WTC11 (cell line): ENCODE data around the gene CISH. TPM values are rescaled to one million over a fixed set of nuclear protein-coding genes. Genes with fewer than 3 reads are reported as not detected.

Experiments used
- ATAC-seq: fragments of 200-7000 bp; cut with Tn5 transposase; 2 replicates; pipeline ENCODE4 v1.10.0; 2021; ENCODE audit warnings: mild to moderate bottlenecking, moderate library complexity
- Bru-seq: library from RNA; stranded (reverse); fragments of 400-500 nt; gene quantifications from one replicate; lab custom pipeline; 2021; lab: Mats Ljungman, UMichigan
- CTCF ChIA-PET: fragments of 300-600 bp; sonication (Branson Sonifier 250); formaldehyde crosslinking; loops from one replicate; lab custom pipeline; 2021; ENCODE audit warnings: antibody characterized with exemption; lab: Charles Lee
- POLR2A ChIA-PET: fragments of 350-600 bp; sonication (Branson Sonifier 250); formaldehyde crosslinking; loops from one replicate; lab custom pipeline; 2021; ENCODE audit warnings: antibody characterized with exemption; lab: Charles Lee
- DNase-seq: peaks from one replicate; pipeline ENCODE4 v3.0.0; 2021; ENCODE audit warnings: low spot score
- H3K27ac Mint-ChIP-seq: 2 replicates; pipeline ENCODE4 v1.8.0; 2021; ENCODE audit warnings: mixed read lengths
- H3K27me3 Mint-ChIP-seq: 2 replicates; pipeline ENCODE4 v1.8.0; 2021; ENCODE audit warnings: low read depth, mild to moderate bottlenecking, moderate library complexity, mixed read lengths
- H3K36me3 Mint-ChIP-seq: 2 replicates; pipeline ENCODE4 v1.8.0; 2021; ENCODE audit warnings: mixed read lengths
- H3K4me1 Mint-ChIP-seq: 2 replicates; pipeline ENCODE4 v1.8.0; 2022; ENCODE audit warnings: mixed read lengths
- H3K4me3 Mint-ChIP-seq: 2 replicates; pipeline ENCODE4 v1.8.0; 2021; ENCODE audit warnings: mild to moderate bottlenecking, moderate library complexity, mixed read lengths
- H3K9me3 Mint-ChIP-seq: 2 replicates; pipeline ENCODE4 v1.8.0; 2021; ENCODE audit warnings: mixed read lengths
- ARID4B ChIP-seq: sonication (generic); formaldehyde crosslinking; IDR thresholded peaks from 2 replicates; pipeline ENCODE4 v1.8.0; 2023; ENCODE audit warnings: missing genetic modification reagents, mild to moderate bottlenecking, borderline replicate concordance
- CBFB ChIP-seq: sonication (generic); formaldehyde crosslinking; IDR thresholded peaks from 2 replicates; pipeline ENCODE4 v1.8.1; 2022; ENCODE audit warnings: mild to moderate bottlenecking, low read depth, missing genetic modification reagents
- CDX4 ChIP-seq: fragments of 250-450 bp; sonication (Bioruptor Pico); IDR thresholded peaks from 2 replicates; pipeline ENCODE4 v1.9.0; 2021; ENCODE audit warnings: moderate library complexity, mild to moderate bottlenecking, inconsistent platforms, borderline replicate concordance
- CTCF ChIP-seq: fragments of 200-600 bp; IDR thresholded peaks from 2 replicates; pipeline ENCODE4 v1.8.0; 2022; ENCODE audit warnings: antibody characterized with exemption
- E2F1 ChIP-seq: sonication (generic); formaldehyde crosslinking; IDR thresholded peaks from 2 replicates; pipeline ENCODE4 v1.8.0; 2022; ENCODE audit warnings: mild to moderate bottlenecking, missing genetic modification reagents
- ELF4 ChIP-seq: sonication (generic); formaldehyde crosslinking; IDR thresholded peaks from 2 replicates; pipeline ENCODE4 v1.8.1; 2022; ENCODE audit warnings: low read depth, mild to moderate bottlenecking, moderate library complexity, missing genetic modification reagents
- FOXK1 ChIP-seq: sonication (generic); formaldehyde crosslinking; IDR thresholded peaks from 2 replicates; pipeline ENCODE4 v1.8.0; 2022; ENCODE audit warnings: mild to moderate bottlenecking, moderate library complexity, missing genetic modification reagents
- FOXP1 ChIP-seq: sonication (generic); formaldehyde crosslinking; IDR thresholded peaks from 2 replicates; pipeline ENCODE4 v1.8.0; 2022; ENCODE audit warnings: missing genetic modification reagents, mild to moderate bottlenecking, moderate library complexity, borderline replicate concordance
- HMGXB4 ChIP-seq: sonication (generic); formaldehyde crosslinking; IDR thresholded peaks from 2 replicates; pipeline ENCODE4 v1.8.1; 2023; ENCODE audit warnings: mild to moderate bottlenecking, moderate library complexity, missing genetic modification reagents
- IRF1 ChIP-seq: sonication (generic); formaldehyde crosslinking; IDR thresholded peaks from 2 replicates; pipeline ENCODE4 v1.8.0; 2023; ENCODE audit warnings: missing genetic modification reagents
- MYBL2 ChIP-seq: sonication (generic); formaldehyde crosslinking; IDR thresholded peaks from 2 replicates; pipeline ENCODE4 v1.8.1; 2023; ENCODE audit warnings: mild to moderate bottlenecking, moderate library complexity, missing genetic modification reagents
- NFE2L1 ChIP-seq: sonication (generic); formaldehyde crosslinking; IDR thresholded peaks from 2 replicates; pipeline ENCODE4 v1.8.1; 2023; ENCODE audit warnings: missing genetic modification reagents
- NR2C2 ChIP-seq: sonication (generic); formaldehyde crosslinking; IDR thresholded peaks from 2 replicates; pipeline ENCODE4 v1.8.0; 2022; ENCODE audit warnings: mild to moderate bottlenecking, missing genetic modification reagents
- PREB ChIP-seq: sonication (generic); formaldehyde crosslinking; IDR thresholded peaks from 2 replicates; pipeline ENCODE4 v1.8.1; 2022; ENCODE audit warnings: mild to moderate bottlenecking, missing genetic modification reagents, moderate library complexity, borderline replicate concordance
- ZBTB43 ChIP-seq: sonication (generic); formaldehyde crosslinking; IDR thresholded peaks from 2 replicates; pipeline ENCODE4 v1.8.1; 2023; ENCODE audit warnings: mild to moderate bottlenecking, missing genetic modification reagents
- ZNF423 ChIP-seq: fragments of 250-450 bp; sonication (Bioruptor Pico); IDR thresholded peaks from 2 replicates; pipeline ENCODE4 v2.1.2; 2022; ENCODE audit warnings: mild to moderate bottlenecking, moderate library complexity
- long read RNA-seq, 3 experiments: library from RNA in 1 of 3; library from capped mRNA in 1 of 3; library from polyadenylated mRNA in 1 of 3; unstranded in 2 of 3; stranded (forward) in 1 of 3; transcript quantifications; one replicate each; pipeline ENCODE4 v2.0.0, GENCODE V29; 2021
- total RNA-seq: library from RNA; stranded (reverse); gene quantifications from 3 replicates; pipeline ENCODE4 v1.2.3, GENCODE V29; 2021

Gene CISH
- total RNA-seq (1.8 to 2.4 TPM (median 1.9 TPM) in 3 replicates), Bru-seq, nascent RNA (percentile 42 among the genes with signal in this experiment)
- long read RNA-seq, experiment 1, partial matches to known transcripts: 0 of 3 reads
- long read RNA-seq, experiment 1, other reads (novel, unspliced or antisense): 0 of 3 reads
- long read RNA-seq, experiment 2, partial matches to known transcripts: 0 of 1 reads
- long read RNA-seq, experiment 2, other reads (novel, unspliced or antisense): 0 of 1 reads
- long read RNA-seq, experiment 3, partial matches to known transcripts: 0 of 2 reads
- long read RNA-seq, experiment 3, other reads (novel, unspliced or antisense): 0 of 2 reads

GRCh38 chr3:50611464-50612233 lies at the start of gene CISH:
CISH (minus strand) TSS chr3:50611774; CDS start chr3:50611650, 124 bp downstream.
- Mint-ChIP-seq H3K27me3 (peaks cover 51% of the 10 kb centered on the region), H3K9me3 (no peaks in the 10 kb centered on the region), H3K4me1 (peaks cover 24% of the 10 kb centered on the region), H3K36me3 (no peaks in the 10 kb centered on the region), H3K27ac (no peak within 1 kb of the TSS), H3K4me3 (peak within 1 kb of the TSS; percentile 76)
- ChIA-PET POLR2A (interaction anchor here (0.7 to 1.3 kb wide), 2 partner anchors 19 to 274 kb away, joined by 3 read pairs; no protein-coding TSS in a partner anchor), CTCF (interaction anchor here (0.6 to 10.1 kb wide), 60 partner anchors 10 to 823 kb away, joined by 3 to 202 read pairs (median 4); partner anchors contain the start of genes C3orf18, CYB561D2, HEMK1 and HYAL3)
- ATAC-seq (peak; percentile 81), DNase-seq (peak; percentile 94)
- TF ChIP-seq HMGXB4 (CRISPR knock-in tag): peak; percentile 78
- TF ChIP-seq IRF1 (CRISPR knock-in tag): peak; percentile 90
- no peak for TF ChIP-seq CBFB (CRISPR knock-in tag)
- peak; percentile 73; the same call in 1 of the 2 replicates for TF ChIP-seq ZBTB43 (CRISPR knock-in tag)
- TF ChIP-seq E2F1 (CRISPR knock-in tag): peak; percentile 90
- TF ChIP-seq CDX4: no peak
- peak; percentile 81 for TF ChIP-seq FOXP1
- peak; percentile 35; the same call in 1 of the 2 replicates for TF ChIP-seq ZNF423 (CRISPR knock-in tag)
- TF ChIP-seq NFE2L1 (CRISPR knock-in tag): peak; percentile 57; the same call in 1 of the 2 replicates
- TF ChIP-seq PREB (CRISPR knock-in tag): peak; percentile 79; the same call in 1 of the 2 replicates
- peak; percentile 79; the same call in 1 of the 2 replicates for TF ChIP-seq FOXK1 (CRISPR knock-in tag)
- 0 out of 2 replicates have a peak, but pooled peaks have one; percentile 67 for TF ChIP-seq MYBL2 (CRISPR knock-in tag)
- 0 out of 2 replicates have a peak, but pooled peaks have one; percentile 45 for TF ChIP-seq ELF4
- TF ChIP-seq CTCF: peak; percentile 46; the same call in 1 of the 2 replicates
- 0 out of 2 replicates have a peak, but pooled peaks have one; percentile 52 for TF ChIP-seq NR2C2 (CRISPR knock-in tag)
- TF ChIP-seq ARID4B: peak; percentile 86
